ENCODE results near the gene LONP2.
A peak's percentile ranks its signal among the peaks of the same experiment; 100 is the strongest.
"Not testable (repeated sequence)": the region's sequence is repeated elsewhere in the genome, so short reads cannot be mapped to it uniquely, and the experiment has no call there.

The LONP2 gene

GRCh38 chr16:48340054-48340453, 96.0 kb downstream of the LONP2 start:
- DNase-seq = no peak

GRCh38 chr16:48342591-48342990, 98.5 kb downstream of the LONP2 start:
- DNase-seq = no peak

GRCh38 chr16:48347191-48347865, 103.2 kb downstream of the LONP2 start:
- peak; percentile 29 for DNase-seq

GRCh38 chr16:48347980-48348379, 103.9 kb downstream of the LONP2 start:
- no peak for DNase-seq

- no peak for DNase-seq
These were observed 106.6 kb downstream of the LONP2 start for GRCh38 chr16:48350736-48351135.

- DNase-seq = peak; percentile 67
These were observed 108.7 kb downstream of the LONP2 start for GRCh38 chr16:48352648-48353390.

GRCh38 chr16:48353565-48354163, 109.6 kb downstream of the LONP2 start:
- DNase-seq = peak; percentile 75

- DNase-seq = not testable (repeated sequence)
These were observed 110.3 kb downstream of the LONP2 start for GRCh38 chr16:48354385-48354784.

GRCh38 chr16:48354877-48355855, 111.1 kb downstream of the LONP2 start:
- DNase-seq = no peak

- DNase-seq = no peak
These were observed 112.7 kb downstream of the LONP2 start for GRCh38 chr16:48356633-48357376.

- DNase-seq = no peak
These were observed 114.3 kb downstream of the LONP2 start for GRCh38 chr16:48358419-48358818.

GRCh38 chr16:48359983-48360382, 115.9 kb downstream of the LONP2 start:
- no peak for DNase-seq

GRCh38 chr16:48361012-48361411, 116.9 kb downstream of the LONP2 start:
- DNase-seq = no peak

GRCh38 chr16:48361540-48362144, 117.5 kb downstream of the LONP2 start:
- DNase-seq = peak; percentile 75

GRCh38 chr16:48365025-48365600, 121.0 kb downstream of the LONP2 start:
- no peak for DNase-seq

GRCh38 chr16:48365601-48366164, 121.6 kb downstream of the LONP2 start:
- peak; percentile 91 for DNase-seq

- DNase-seq = peak; percentile 72
These were observed 122.3 kb downstream of the LONP2 start for GRCh38 chr16:48366165-48367093.

- DNase-seq = no peak
These were observed 123.4 kb downstream of the LONP2 start for GRCh38 chr16:48367441-48368049.

- DNase-seq = no peak
These were observed 125.7 kb downstream of the LONP2 start for GRCh38 chr16:48369765-48370164.

All from inflammatory macrophage treated with lipopolysaccharide for 4 hours (primary cell).